ENCODE data around the gene MRPL1. TPM values are rescaled to one million over a fixed set of nuclear protein-coding genes. Genes with fewer than 3 reads are reported as not detected.

The MRPL1 gene
- total and polyA plus RNA-seq, 2 donors (not counting 3 experiments of a cell fraction or from before 2014, with no cell fraction given), result 11.5 to 42.9 TPM

DNA sequence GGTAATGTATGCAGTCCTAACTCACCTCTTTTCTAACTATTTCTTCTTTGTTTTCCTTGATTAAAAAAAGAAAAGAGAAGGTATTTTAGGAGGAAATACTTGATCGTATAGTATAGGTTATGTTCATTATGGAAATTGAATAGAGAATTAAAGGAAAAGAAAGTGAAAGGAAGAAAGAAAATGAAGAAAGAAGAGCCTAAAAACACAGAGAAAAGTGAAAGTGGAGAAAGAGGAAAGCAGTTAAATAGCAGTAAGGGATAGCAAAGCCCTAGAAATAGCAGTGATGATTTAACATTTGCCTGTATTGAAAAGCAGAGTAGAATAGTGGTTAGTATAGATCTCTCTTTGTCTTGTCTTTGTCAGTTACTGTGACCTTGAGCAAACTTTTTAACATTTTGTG lies 37.0 kb downstream of the MRPL1 start:
- CTCF ChIA-PET, result no interaction called here
- POLR2A ChIA-PET, result no interaction called here
- intact Hi-C loops (cut with micrococcal nuclease), result no loop called here
- Histone ChIP-seq H3K27me3 (ENCODE audit: control insufficient read depth in 2 of 2, insufficient read depth in 2 of 2, low read length in 2 of 2) (no peaks in the 10 kb centered on the region), H3K9me3 (replicated peaks; ENCODE audit: control insufficient read depth, insufficient read depth, low read length) (no peaks in the 10 kb centered on the region), H4K20me1 (replicated peaks; ENCODE audit: control insufficient read depth, extremely low read depth, insufficient read depth, low read length) (no peaks in the 10 kb centered on the region), H3K4me1 (ENCODE audit: control insufficient read depth, extremely low read depth, insufficient read depth, low read length) (no peaks in the 10 kb centered on the region), H3K79me2 (ENCODE audit: control insufficient read depth, insufficient read depth, low read length) (no peaks in the 10 kb centered on the region), H3K27ac (ENCODE audit: insufficient read depth, low read depth, low read length) (no peak overlapping the region), H3K4me3 (replicated peaks in 1 of 3; ENCODE audit: insufficient read depth in 1 of 3, low read depth in 1 of 3, low read length in 3 of 3) (no peak overlapping the region), H2AFZ (ENCODE audit: low read depth, low read length) (no peak overlapping the region), H3K36me3 (ENCODE audit: control insufficient read depth in 2 of 2, extremely low read depth in 1 of 2, insufficient read depth in 2 of 2, low read length in 2 of 2) (peaks cover 0 to 4% of the 10 kb centered on the region in 2 experiments), H3K9ac (replicated peaks; ENCODE audit: extremely low read depth, insufficient read depth, low read length) (no peak overlapping the region), H3K4me2 (ENCODE audit: insufficient read depth, low read length) (no peak overlapping the region), H3K9me1 (replicated peaks; ENCODE audit: control insufficient read depth, extremely low read depth, insufficient read depth, low read length) (no peaks in the 10 kb centered on the region)
- no TSS peak for BruUV-seq (replicated peaks)
- dilution Hi-C loops (cut with MboI; ENCODE audit: extremely low pct_ligation_motif_present, low sequenced_read_pairs), result no loop called here
- DNase-seq (ENCODE audit: low read depth, low spot score), result no peak
- no peak for FAIRE-seq
- TF ChIP-seq, protein P1, sequence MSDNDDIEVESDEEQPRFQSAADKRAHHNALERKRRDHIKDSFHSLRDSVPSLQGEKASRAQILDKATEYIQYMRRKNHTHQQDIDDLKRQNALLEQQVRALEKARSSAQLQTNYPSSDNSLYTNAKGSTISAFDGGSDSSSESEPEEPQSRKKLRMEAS (IDR thresholded peaks at IDR 0.05; ENCODE audit: insufficient read depth, insufficient read length), result no peak
- TF ChIP-seq POLR2A (IDR thresholded peaks at IDR 0.05; ENCODE audit: low read depth, low read length) (no peak), FOS (IDR thresholded peaks at IDR 0.05; ENCODE audit: borderline replicate concordance, insufficient read depth, low read length) (no peak), CTCF (IDR thresholded peaks at IDR 0.05; ENCODE audit: extremely low read depth in 1 of 2, insufficient read depth in 1 of 2, low read depth in 1 of 2, low read length in 2 of 2) (no peak), JUN (IDR thresholded peaks at IDR 0.05; ENCODE audit: borderline replicate concordance, insufficient read depth, insufficient read length, low read depth) (no peak), POLR2AphosphoS5 (IDR thresholded peaks at IDR 0.05; ENCODE audit: insufficient read depth, low read depth, low read length) (no peak), MYC (IDR thresholded peaks at IDR 0.05; ENCODE audit: low read depth, low read length) (no peak), GATA2 (IDR thresholded peaks at IDR 0.05; ENCODE audit: insufficient read depth, insufficient read length, low read depth, low read length) (no peak), EZH2 (IDR thresholded peaks at IDR 0.05; ENCODE audit: borderline replicate concordance, low read depth, low read length, severe bottlenecking) (no peak)

Measured in endothelial cell of umbilical vein (primary cell).